ENCODE results near the gene BPGM. TPM values are rescaled to one million over a fixed set of nuclear protein-coding genes. Genes with fewer than 3 reads are reported as not detected.

The BPGM gene
- total RNA-seq, 1 donor, result 64.8 TPM

DNA sequence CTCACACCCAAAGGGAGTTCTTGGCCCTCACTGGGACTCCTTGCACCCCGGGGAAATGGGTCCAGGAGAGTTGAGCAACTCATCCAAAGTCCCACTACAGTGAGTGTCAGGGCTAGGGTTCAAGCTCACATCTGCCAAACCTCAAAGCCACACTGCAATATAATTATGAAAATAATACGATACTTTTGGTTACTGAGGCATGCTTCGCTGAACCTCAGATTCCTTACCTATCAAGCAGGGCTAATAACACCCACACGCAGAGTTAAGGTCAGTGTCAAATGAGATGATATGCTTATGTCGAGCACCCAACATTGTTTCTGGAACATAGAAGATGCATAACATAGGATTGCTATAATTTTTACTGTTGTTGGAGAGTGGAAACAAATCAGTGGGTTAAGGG, 58.2 kb downstream of the BPGM start:
- H3K4me3 ChIP-seq (ENCODE audit: insufficient read depth, low read length), result no peak overlapping the region
- H4K20me1 ChIP-seq (ENCODE audit: insufficient read depth, low read length), result no peaks in the 10 kb centered on the region
- H3K27me3 ChIP-seq (ENCODE audit: insufficient read depth, low read length), result no peaks in the 10 kb centered on the region

GRCh38 chr7:134705716-134706115, 59.1 kb downstream of the BPGM start:
- no peaks in the 10 kb centered on the region for H3K27me3 ChIP-seq (ENCODE audit: insufficient read depth, low read length)
- no peaks in the 10 kb centered on the region for H3K36me3 ChIP-seq (ENCODE audit: insufficient read depth, low read length)
- DNase-seq (ENCODE audit: insufficient read length, low spot score, missing footprints), result no peak
- no peak overlapping the region for H3K4me3 ChIP-seq (ENCODE audit: insufficient read depth, low read length)
- H2AFZ ChIP-seq (ENCODE audit: low read length), result no peak overlapping the region
- no peaks in the 10 kb centered on the region for H3K9me3 ChIP-seq (ENCODE audit: low read depth, low read length)
- no peaks in the 10 kb centered on the region for H3K79me2 ChIP-seq (ENCODE audit: insufficient read depth, low read length)
- H3K4me2 ChIP-seq (ENCODE audit: insufficient read depth, low read length), result no peak overlapping the region
- H3K4me1 ChIP-seq (ENCODE audit: insufficient read depth, low read length), result peaks cover 19% of the 10 kb centered on the region
- TF ChIP-seq, protein P1, sequence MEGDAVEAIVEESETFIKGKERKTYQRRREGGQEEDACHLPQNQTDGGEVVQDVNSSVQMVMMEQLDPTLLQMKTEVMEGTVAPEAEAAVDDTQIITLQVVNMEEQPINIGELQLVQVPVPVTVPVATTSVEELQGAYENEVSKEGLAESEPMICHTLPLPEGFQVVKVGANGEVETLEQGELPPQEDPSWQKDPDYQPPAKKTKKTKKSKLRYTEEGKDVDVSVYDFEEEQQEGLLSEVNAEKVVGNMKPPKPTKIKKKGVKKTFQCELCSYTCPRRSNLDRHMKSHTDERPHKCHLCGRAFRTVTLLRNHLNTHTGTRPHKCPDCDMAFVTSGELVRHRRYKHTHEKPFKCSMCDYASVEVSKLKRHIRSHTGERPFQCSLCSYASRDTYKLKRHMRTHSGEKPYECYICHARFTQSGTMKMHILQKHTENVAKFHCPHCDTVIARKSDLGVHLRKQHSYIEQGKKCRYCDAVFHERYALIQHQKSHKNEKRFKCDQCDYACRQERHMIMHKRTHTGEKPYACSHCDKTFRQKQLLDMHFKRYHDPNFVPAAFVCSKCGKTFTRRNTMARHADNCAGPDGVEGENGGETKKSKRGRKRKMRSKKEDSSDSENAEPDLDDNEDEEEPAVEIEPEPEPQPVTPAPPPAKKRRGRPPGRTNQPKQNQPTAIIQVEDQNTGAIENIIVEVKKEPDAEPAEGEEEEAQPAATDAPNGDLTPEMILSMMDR (IDR thresholded peaks at IDR 0.05; ENCODE audit: extremely low read depth, low read depth, low read length), result no peak
- H4K20me1 ChIP-seq (ENCODE audit: insufficient read depth, low read length), result no peaks in the 10 kb centered on the region
- H3K27ac ChIP-seq (ENCODE audit: low read depth, low read length), result no peak overlapping the region

More for the DNA sequence above, 58.2 kb downstream of the BPGM start:
- H3K27ac ChIP-seq (ENCODE audit: low read depth, low read length), result no peak overlapping the region
- no peak overlapping the region for H3K4me2 ChIP-seq (ENCODE audit: insufficient read depth, low read length)
- no peaks in the 10 kb centered on the region for H3K79me2 ChIP-seq (ENCODE audit: insufficient read depth, low read length)
- no peak for DNase-seq (ENCODE audit: insufficient read length, low spot score, missing footprints)
- no peaks in the 10 kb centered on the region for H3K9me3 ChIP-seq (ENCODE audit: low read depth, low read length)
- no peaks in the 10 kb centered on the region for H3K36me3 ChIP-seq (ENCODE audit: insufficient read depth, low read length)
- TF ChIP-seq, protein P1 (IDR thresholded peaks at IDR 0.05; ENCODE audit: extremely low read depth, low read depth, low read length), result no peak
- H3K4me1 ChIP-seq (ENCODE audit: insufficient read depth, low read length), result peaks cover 17% of the 10 kb centered on the region
- H2AFZ ChIP-seq (ENCODE audit: low read length), result no peak overlapping the region

DNA sequence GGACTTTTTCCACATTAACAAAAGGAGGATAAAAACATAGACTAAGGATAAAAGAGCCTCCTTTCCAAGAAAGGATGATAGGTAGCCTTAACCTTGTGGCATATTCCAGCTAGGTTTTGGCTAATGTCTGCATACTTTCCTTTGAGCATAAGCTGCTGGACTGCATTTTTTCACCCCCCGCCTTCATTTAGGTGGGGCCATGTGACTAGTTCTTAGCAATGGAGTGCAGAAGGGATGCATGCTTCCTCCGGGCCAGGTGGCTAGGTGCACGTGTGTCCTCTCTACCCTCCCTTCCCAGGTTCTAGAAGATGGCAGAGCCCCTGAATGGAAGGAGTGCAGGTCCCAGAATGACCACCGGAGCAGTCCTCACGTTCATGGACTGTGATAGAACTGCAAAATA, 59.8 kb downstream of the BPGM start:
- Histone ChIP-seq H3K27me3 (ENCODE audit: insufficient read depth, low read length) (no peaks in the 10 kb centered on the region), H3K27ac (ENCODE audit: low read depth, low read length) (no peak overlapping the region), H4K20me1 (ENCODE audit: insufficient read depth, low read length) (no peaks in the 10 kb centered on the region), H3K79me2 (ENCODE audit: insufficient read depth, low read length) (no peaks in the 10 kb centered on the region), H3K4me1 (ENCODE audit: insufficient read depth, low read length) (peaks cover 24% of the 10 kb centered on the region), H3K36me3 (ENCODE audit: insufficient read depth, low read length) (no peaks in the 10 kb centered on the region), H3K4me3 (ENCODE audit: insufficient read depth, low read length) (no peak overlapping the region), H3K4me2 (ENCODE audit: insufficient read depth, low read length) (no peak overlapping the region), H2AFZ (ENCODE audit: low read length) (no peak overlapping the region), H3K9me3 (ENCODE audit: low read depth, low read length) (no peaks in the 10 kb centered on the region)
- TF ChIP-seq, protein P1 (IDR thresholded peaks at IDR 0.05; ENCODE audit: extremely low read depth, low read depth, low read length), result no peak
- DNase-seq (ENCODE audit: insufficient read length, low spot score, missing footprints), result peak; percentile 55

DNA sequence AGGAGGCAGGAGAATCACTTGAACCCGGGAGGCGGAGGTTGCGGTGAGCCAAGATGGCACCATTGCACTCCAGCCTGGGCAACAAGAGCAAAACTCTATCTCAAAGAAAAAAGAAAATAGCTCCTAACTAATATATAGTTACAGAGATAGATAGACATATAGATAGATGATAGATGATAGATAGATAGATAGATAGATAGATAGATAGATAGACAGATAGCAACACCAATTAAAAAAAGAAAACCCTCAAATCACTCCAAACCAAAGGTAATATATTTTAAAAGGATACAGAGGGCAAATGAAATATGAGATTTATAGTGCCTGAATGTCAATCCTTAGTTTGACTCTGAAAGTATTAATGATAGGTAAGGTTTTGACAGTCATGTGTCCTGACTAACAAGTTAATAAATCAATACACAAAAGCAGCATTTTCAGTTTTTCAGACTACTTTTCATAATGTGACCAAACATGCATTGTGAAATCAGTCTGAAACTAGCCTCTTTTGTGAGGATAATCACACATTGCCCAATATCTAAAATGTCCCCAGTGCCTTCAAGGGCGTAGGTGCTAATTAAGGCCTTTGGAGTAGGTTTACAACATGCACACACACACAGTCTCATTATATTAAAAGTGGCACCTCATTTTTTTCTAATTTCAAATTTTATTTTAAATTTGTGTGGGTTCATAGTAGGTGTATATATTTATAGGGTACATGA, 61.2 kb downstream of the BPGM start:
- H3K4me1 ChIP-seq (ENCODE audit: insufficient read depth, low read length), result peaks cover 30% of the 10 kb centered on the region
- H3K27ac ChIP-seq (ENCODE audit: low read depth, low read length), result no peak overlapping the region
- H3K4me2 ChIP-seq (ENCODE audit: insufficient read depth, low read length), result no peak overlapping the region
- H3K9me3 ChIP-seq (ENCODE audit: low read depth, low read length), result no peaks in the 10 kb centered on the region
- no peaks in the 10 kb centered on the region for H3K27me3 ChIP-seq (ENCODE audit: insufficient read depth, low read length)
- TF ChIP-seq, protein P1 (IDR thresholded peaks at IDR 0.05; ENCODE audit: extremely low read depth, low read depth, low read length), result no peak
- no peak overlapping the region for H3K4me3 ChIP-seq (ENCODE audit: insufficient read depth, low read length)
- H2AFZ ChIP-seq (ENCODE audit: low read length), result peak overlapping the region; percentile 24
- H3K36me3 ChIP-seq (ENCODE audit: insufficient read depth, low read length), result no peaks in the 10 kb centered on the region
- DNase-seq (ENCODE audit: insufficient read length, low spot score, missing footprints), result no peak
- no peaks in the 10 kb centered on the region for H4K20me1 ChIP-seq (ENCODE audit: insufficient read depth, low read length)
- no peaks in the 10 kb centered on the region for H3K79me2 ChIP-seq (ENCODE audit: insufficient read depth, low read length)
